H1 (cell line): ENCODE results near the gene KCNMB2. TPM values are rescaled to one million over a fixed set of nuclear protein-coding genes. Genes with fewer than 3 reads are reported as not detected.

Source experiments
- HDAC2 ChIP-seq, 2 experiments: fragments of 300-600 bp in 1 of 2; sonication (generic) in 1 of 2; IDR thresholded peaks; 2 replicates each; pipeline ENCODE4 v1.6.1; 2011 to 2012; ENCODE audit warnings: low read depth in 2 of 2, low read length in 2 of 2, mild to moderate bottlenecking in 2 of 2, moderate library complexity in 2 of 2, borderline replicate concordance in 1 of 2, inconsistent platforms in 1 of 2
- PHF8 ChIP-seq: fragments of 200-600 bp; sonication (generic); conservative IDR thresholded peaks from 2 replicates; pipeline ENCODE4 v1.7.1; 2012; ENCODE audit warnings: low read depth, mild to moderate bottlenecking, inconsistent platforms, low read length, moderate library complexity
- RFX5 ChIP-seq: IDR thresholded peaks from 2 replicates; pipeline ENCODE4 v1.6.1; 2011; ENCODE audit warnings: low read depth, low read length, improper control_type of control experiment, borderline replicate concordance
- SIN3A ChIP-seq, 2 experiments: IDR thresholded peaks in 1 of 2; conservative IDR thresholded peaks in 1 of 2; 2 replicates each; pipeline ENCODE4 v1.6.1; 2011 to 2012; ENCODE audit warnings: low read length in 2 of 2, improper control_type of control experiment in 1 of 2, low read depth in 1 of 2, mild to moderate bottlenecking in 1 of 2
- SIX5 ChIP-seq: IDR thresholded peaks from 2 replicates; pipeline ENCODE4 v1.6.1; 2011; ENCODE audit warnings: mild to moderate bottlenecking, low read depth, low read length
- SUZ12 ChIP-seq: fragments of 200-600 bp; sonication (generic); IDR thresholded peaks from 2 replicates; pipeline ENCODE4 v1.6.1; 2012; ENCODE audit warnings: mild to moderate bottlenecking, inconsistent platforms, low read length, moderate library complexity, mixed read lengths
- TEAD4 ChIP-seq: IDR thresholded peaks from 2 replicates; pipeline ENCODE4 v1.6.1; 2012; ENCODE audit warnings: low read depth, low read length, inconsistent platforms, mixed read lengths
- polyA plus RNA-seq, 7 experiments: library from polyadenylated mRNA; depleted of rRNA in 3 of 7; stranded (reverse) in 5 of 7; unstranded in 2 of 7; fragments of >200 nt in 5 of 7; fragments of 200-250 nt in 2 of 7; gene quantifications; 1 replicate in 5 of 7; 2 replicates in 1 of 7; 4 replicates in 1 of 7; pipeline versions ENCODE4 v1.2.1 to v1.2.3, GENCODE V29; 2011 to 2013; ENCODE audit warnings: missing spikeins in 2 of 7, mixed read lengths in 2 of 7
- total RNA-seq: library from RNA; stranded (reverse); fragmentation: NEBNext Ultra II Directional; extraction: Animal tissue kit (Norgen Biotek cat#: 25700); gene quantifications from 2 replicates; pipeline ENCODE4 v1.2.1, GENCODE V29; 2021
- TF ChIP-seq, protein P1 (sequence below): fragments of 300-600 bp; sonication (generic); IDR thresholded peaks from 2 replicates; pipeline ENCODE4 v1.7.1; 2012; ENCODE audit warnings: low read length, moderate library complexity, mild to moderate bottlenecking, inconsistent platforms; ENCODE audit not compliant: insufficient replicate concordance
- TF ChIP-seq, protein P2 (sequence below): IDR thresholded peaks from 2 replicates; pipeline ENCODE4 v1.6.1; 2012; ENCODE audit warnings: low read length, inconsistent platforms

Gene KCNMB2
- total and polyA plus RNA-seq, 2 of the 8 experiments (the other 6 are each of a cell fraction or from before 2014, with no cell fraction given) = not detected

DNA sequence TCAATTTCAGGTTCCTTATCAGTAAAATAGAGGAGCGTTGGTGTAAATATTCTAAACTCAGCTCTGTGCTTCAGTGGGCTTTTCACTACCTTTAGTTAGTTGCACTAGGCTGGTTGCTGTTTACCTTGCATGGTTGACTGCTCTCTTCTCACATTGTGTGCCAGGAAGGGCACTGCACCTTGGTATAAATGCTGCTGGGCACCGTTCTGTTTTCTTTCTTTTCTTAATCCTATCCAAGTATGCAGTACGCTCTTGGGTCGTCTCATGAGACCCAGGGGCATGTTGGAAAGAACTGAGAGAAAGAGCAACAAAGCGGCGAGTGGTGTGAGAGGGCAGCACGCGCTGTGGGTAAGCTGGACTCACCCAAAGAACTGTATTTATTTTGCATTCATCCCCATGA, 22.4 kb downstream of the KCNMB2 start (continued):
- TF ChIP-seq, protein P1, sequence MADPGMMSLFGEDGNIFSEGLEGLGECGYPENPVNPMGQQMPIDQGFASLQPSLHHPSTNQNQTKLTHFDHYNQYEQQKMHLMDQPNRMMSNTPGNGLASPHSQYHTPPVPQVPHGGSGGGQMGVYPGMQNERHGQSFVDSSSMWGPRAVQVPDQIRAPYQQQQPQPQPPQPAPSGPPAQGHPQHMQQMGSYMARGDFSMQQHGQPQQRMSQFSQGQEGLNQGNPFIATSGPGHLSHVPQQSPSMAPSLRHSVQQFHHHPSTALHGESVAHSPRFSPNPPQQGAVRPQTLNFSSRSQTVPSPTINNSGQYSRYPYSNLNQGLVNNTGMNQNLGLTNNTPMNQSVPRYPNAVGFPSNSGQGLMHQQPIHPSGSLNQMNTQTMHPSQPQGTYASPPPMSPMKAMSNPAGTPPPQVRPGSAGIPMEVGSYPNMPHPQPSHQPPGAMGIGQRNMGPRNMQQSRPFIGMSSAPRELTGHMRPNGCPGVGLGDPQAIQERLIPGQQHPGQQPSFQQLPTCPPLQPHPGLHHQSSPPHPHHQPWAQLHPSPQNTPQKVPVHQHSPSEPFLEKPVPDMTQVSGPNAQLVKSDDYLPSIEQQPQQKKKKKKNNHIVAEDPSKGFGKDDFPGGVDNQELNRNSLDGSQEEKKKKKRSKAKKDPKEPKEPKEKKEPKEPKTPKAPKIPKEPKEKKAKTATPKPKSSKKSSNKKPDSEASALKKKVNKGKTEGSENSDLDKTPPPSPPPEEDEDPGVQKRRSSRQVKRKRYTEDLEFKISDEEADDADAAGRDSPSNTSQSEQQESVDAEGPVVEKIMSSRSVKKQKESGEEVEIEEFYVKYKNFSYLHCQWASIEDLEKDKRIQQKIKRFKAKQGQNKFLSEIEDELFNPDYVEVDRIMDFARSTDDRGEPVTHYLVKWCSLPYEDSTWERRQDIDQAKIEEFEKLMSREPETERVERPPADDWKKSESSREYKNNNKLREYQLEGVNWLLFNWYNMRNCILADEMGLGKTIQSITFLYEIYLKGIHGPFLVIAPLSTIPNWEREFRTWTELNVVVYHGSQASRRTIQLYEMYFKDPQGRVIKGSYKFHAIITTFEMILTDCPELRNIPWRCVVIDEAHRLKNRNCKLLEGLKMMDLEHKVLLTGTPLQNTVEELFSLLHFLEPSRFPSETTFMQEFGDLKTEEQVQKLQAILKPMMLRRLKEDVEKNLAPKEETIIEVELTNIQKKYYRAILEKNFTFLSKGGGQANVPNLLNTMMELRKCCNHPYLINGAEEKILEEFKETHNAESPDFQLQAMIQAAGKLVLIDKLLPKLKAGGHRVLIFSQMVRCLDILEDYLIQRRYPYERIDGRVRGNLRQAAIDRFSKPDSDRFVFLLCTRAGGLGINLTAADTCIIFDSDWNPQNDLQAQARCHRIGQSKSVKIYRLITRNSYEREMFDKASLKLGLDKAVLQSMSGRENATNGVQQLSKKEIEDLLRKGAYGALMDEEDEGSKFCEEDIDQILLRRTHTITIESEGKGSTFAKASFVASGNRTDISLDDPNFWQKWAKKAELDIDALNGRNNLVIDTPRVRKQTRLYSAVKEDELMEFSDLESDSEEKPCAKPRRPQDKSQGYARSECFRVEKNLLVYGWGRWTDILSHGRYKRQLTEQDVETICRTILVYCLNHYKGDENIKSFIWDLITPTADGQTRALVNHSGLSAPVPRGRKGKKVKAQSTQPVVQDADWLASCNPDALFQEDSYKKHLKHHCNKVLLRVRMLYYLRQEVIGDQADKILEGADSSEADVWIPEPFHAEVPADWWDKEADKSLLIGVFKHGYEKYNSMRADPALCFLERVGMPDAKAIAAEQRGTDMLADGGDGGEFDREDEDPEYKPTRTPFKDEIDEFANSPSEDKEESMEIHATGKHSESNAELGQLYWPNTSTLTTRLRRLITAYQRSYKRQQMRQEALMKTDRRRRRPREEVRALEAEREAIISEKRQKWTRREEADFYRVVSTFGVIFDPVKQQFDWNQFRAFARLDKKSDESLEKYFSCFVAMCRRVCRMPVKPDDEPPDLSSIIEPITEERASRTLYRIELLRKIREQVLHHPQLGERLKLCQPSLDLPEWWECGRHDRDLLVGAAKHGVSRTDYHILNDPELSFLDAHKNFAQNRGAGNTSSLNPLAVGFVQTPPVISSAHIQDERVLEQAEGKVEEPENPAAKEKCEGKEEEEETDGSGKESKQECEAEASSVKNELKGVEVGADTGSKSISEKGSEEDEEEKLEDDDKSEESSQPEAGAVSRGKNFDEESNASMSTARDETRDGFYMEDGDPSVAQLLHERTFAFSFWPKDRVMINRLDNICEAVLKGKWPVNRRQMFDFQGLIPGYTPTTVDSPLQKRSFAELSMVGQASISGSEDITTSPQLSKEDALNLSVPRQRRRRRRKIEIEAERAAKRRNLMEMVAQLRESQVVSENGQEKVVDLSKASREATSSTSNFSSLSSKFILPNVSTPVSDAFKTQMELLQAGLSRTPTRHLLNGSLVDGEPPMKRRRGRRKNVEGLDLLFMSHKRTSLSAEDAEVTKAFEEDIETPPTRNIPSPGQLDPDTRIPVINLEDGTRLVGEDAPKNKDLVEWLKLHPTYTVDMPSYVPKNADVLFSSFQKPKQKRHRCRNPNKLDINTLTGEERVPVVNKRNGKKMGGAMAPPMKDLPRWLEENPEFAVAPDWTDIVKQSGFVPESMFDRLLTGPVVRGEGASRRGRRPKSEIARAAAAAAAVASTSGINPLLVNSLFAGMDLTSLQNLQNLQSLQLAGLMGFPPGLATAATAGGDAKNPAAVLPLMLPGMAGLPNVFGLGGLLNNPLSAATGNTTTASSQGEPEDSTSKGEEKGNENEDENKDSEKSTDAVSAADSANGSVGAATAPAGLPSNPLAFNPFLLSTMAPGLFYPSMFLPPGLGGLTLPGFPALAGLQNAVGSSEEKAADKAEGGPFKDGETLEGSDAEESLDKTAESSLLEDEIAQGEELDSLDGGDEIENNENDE = no peak
- TF ChIP-seq RFX5 (no peak), SIN3A (conservative IDR thresholded peaks at IDR 0.05 in 1 of 2, IDR thresholded peaks at IDR 0.05 in 1 of 2; ENCODE audit: low read depth in 1 of 2, low read length in 2 of 2) (no peak), PHF8 (no peak), HDAC2 (IDR thresholded peaks at IDR 0.05; ENCODE audit: borderline replicate concordance in 1 of 2, low read depth in 2 of 2, low read length in 2 of 2) (no peak), SIX5 (no peak), TEAD4 (no peak), SUZ12 (no peak)
- TF ChIP-seq, protein P2, sequence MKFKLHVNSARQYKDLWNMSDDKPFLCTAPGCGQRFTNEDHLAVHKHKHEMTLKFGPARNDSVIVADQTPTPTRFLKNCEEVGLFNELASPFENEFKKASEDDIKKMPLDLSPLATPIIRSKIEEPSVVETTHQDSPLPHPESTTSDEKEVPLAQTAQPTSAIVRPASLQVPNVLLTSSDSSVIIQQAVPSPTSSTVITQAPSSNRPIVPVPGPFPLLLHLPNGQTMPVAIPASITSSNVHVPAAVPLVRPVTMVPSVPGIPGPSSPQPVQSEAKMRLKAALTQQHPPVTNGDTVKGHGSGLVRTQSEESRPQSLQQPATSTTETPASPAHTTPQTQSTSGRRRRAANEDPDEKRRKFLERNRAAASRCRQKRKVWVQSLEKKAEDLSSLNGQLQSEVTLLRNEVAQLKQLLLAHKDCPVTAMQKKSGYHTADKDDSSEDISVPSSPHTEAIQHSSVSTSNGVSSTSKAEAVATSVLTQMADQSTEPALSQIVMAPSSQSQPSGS = no peak
